H9 (cell line): ENCODE measurements around the gene CELF4. TPM values are rescaled to one million over a fixed set of nuclear protein-coding genes. Genes with fewer than 3 reads are reported as not detected.
A peak's percentile ranks its signal among the peaks of the same experiment; 100 is the strongest.

ENCODE experiments used
- DNase-seq: peaks from one replicate; pipeline ENCODE4 v3.0.0-alpha.2; 2017
- H2AFZ ChIP-seq: one replicate; pipeline ENCODE4 v1.6.1; 2013; ENCODE audit warnings: mild to moderate bottlenecking, low read length, control low read depth, moderate library complexity
- H2AK5ac ChIP-seq: 2 replicates; pipeline ENCODE4 v1.6.1; 2013; ENCODE audit warnings: low read length, control low read depth, mixed read lengths; ENCODE audit not compliant: insufficient read length
- H2BK120ac ChIP-seq: one replicate; pipeline ENCODE4 v1.6.1; 2013; ENCODE audit warnings: low read depth, mild to moderate bottlenecking, low read length, control low read depth, inconsistent platforms; ENCODE audit not compliant: poor library complexity, severe bottlenecking
- H2BK12ac ChIP-seq: 2 replicates; pipeline ENCODE4 v1.6.1; 2013; ENCODE audit warnings: low read length, control low read depth, mixed read lengths, low read depth; ENCODE audit not compliant: insufficient read length
- H2BK15ac ChIP-seq: 2 replicates; pipeline ENCODE4 v1.6.1; 2013; ENCODE audit warnings: low read depth, low read length, control low read depth
- H2BK20ac ChIP-seq: one replicate; pipeline ENCODE4 v1.6.1; 2013; ENCODE audit warnings: low read depth, mild to moderate bottlenecking, low read length, control low read depth, inconsistent platforms; ENCODE audit not compliant: poor library complexity, severe bottlenecking
- H2BK5ac ChIP-seq: 2 replicates; pipeline ENCODE4 v1.6.1; 2013; ENCODE audit warnings: low read length, control low read depth, mixed read lengths; ENCODE audit not compliant: insufficient read length
- H3K14ac ChIP-seq: 2 replicates; pipeline ENCODE4 v1.6.1; 2013; ENCODE audit warnings: low read length, control low read depth; ENCODE audit not compliant: insufficient read depth
- H3K18ac ChIP-seq: 2 replicates; pipeline ENCODE4 v1.6.1; 2013; ENCODE audit warnings: low read depth, mild to moderate bottlenecking, mixed read lengths, low read length, control low read depth; ENCODE audit not compliant: insufficient read length
- H3K23ac ChIP-seq: 2 replicates; pipeline ENCODE4 v1.6.1; 2013; ENCODE audit warnings: low read length, control low read depth, mixed read lengths, low read depth; ENCODE audit not compliant: insufficient read length
- H3K23me2 ChIP-seq: 2 replicates; pipeline ENCODE4 v1.6.1; 2013; ENCODE audit warnings: low read depth, mild to moderate bottlenecking, mixed read lengths, low read length, control low read depth; ENCODE audit not compliant: insufficient read length, poor library complexity, severe bottlenecking
- H3K27ac ChIP-seq: 2 replicates; pipeline ENCODE4 v1.5.1; 2013; ENCODE audit warnings: low read length, control low read depth, mixed read lengths, low read depth; ENCODE audit not compliant: insufficient read length
- H3K27me3 ChIP-seq: 2 replicates; pipeline ENCODE4 v1.6.1; 2013; ENCODE audit warnings: low read length, control low read depth, inconsistent platforms; ENCODE audit not compliant: insufficient read depth
- H3K4ac ChIP-seq: 2 replicates; pipeline ENCODE4 v1.6.1; 2013; ENCODE audit warnings: low read depth, mild to moderate bottlenecking, control low read depth, inconsistent platforms, low read length, moderate library complexity
- H3K4me1 ChIP-seq: 2 replicates; pipeline ENCODE4 v1.6.1; 2013; ENCODE audit warnings: low read length, control low read depth, inconsistent platforms; ENCODE audit not compliant: insufficient read depth
- H3K4me2 ChIP-seq: 2 replicates; pipeline ENCODE4 v1.6.1; 2013; ENCODE audit warnings: low read length, control low read depth, mixed read lengths; ENCODE audit not compliant: insufficient read length, insufficient read depth
- H3K56ac ChIP-seq: 2 replicates; pipeline ENCODE4 v1.6.1; 2013; ENCODE audit warnings: low read depth, mild to moderate bottlenecking, mixed read lengths, low read length, control low read depth; ENCODE audit not compliant: insufficient read length
- H3K79me1 ChIP-seq: 2 replicates; pipeline ENCODE4 v1.6.1; 2013; ENCODE audit warnings: low read depth, mild to moderate bottlenecking, moderate library complexity, low read length, control low read depth, inconsistent platforms; ENCODE audit not compliant: insufficient read depth, poor library complexity, severe bottlenecking
- H3K79me2 ChIP-seq: 2 replicates; pipeline ENCODE4 v1.6.1; 2013; ENCODE audit warnings: low read length, control low read depth, inconsistent platforms; ENCODE audit not compliant: insufficient read depth
- H3K9ac ChIP-seq: 2 replicates; pipeline ENCODE4 v1.6.1; 2013; ENCODE audit warnings: low read length, control low read depth, mixed read lengths; ENCODE audit not compliant: insufficient read length; ENCODE audit errors: extremely low read depth
- H3K9me3 ChIP-seq: one replicate; pipeline ENCODE4 v1.6.1; 2013; ENCODE audit warnings: low read depth, low read length, inconsistent platforms; ENCODE audit not compliant: control insufficient read depth
- H3T11ph ChIP-seq: one replicate; pipeline ENCODE4 v1.6.1; 2013; ENCODE audit warnings: mild to moderate bottlenecking, low read length, control low read depth, inconsistent platforms
- H4K20me1 ChIP-seq: one replicate; pipeline ENCODE4 v1.6.1; 2013; ENCODE audit not compliant: control insufficient read depth, insufficient read length, insufficient read depth
- H4K5ac ChIP-seq: 2 replicates; pipeline ENCODE4 v1.6.1; 2013; ENCODE audit warnings: low read depth, mild to moderate bottlenecking, mixed read lengths, low read length, control low read depth; ENCODE audit not compliant: insufficient read length
- H4K8ac ChIP-seq: replicated peaks from 2 replicates; pipeline ENCODE4 v1.6.1; 2013; ENCODE audit warnings: low read length, control low read depth, mixed read lengths, low read depth; ENCODE audit not compliant: insufficient read length
- H4K91ac ChIP-seq: 2 replicates; pipeline ENCODE4 v1.6.1; 2013; ENCODE audit warnings: low read depth, mild to moderate bottlenecking, moderate library complexity, mixed read lengths, low read length, control low read depth; ENCODE audit not compliant: insufficient read length
- H3K27ac Mint-ChIP-seq, 3 experiments: 2 replicates in 2 of 3; 3 replicates in 1 of 3; pipeline ENCODE4 v1.8.0; 2020 to 2021; ENCODE audit warnings: mixed read lengths in 3 of 3, mild to moderate bottlenecking in 1 of 3, moderate library complexity in 1 of 3
- H3K27me3 Mint-ChIP-seq: 2 replicates; pipeline ENCODE4 v1.8.0; 2021; ENCODE audit warnings: low read depth, mild to moderate bottlenecking, moderate library complexity, mixed read lengths
- H3K36me3 Mint-ChIP-seq, 3 experiments: 2 replicates in 2 of 3; 3 replicates in 1 of 3; pipeline ENCODE4 v1.8.0; 2020 to 2021; ENCODE audit warnings: low read depth in 3 of 3, mixed read lengths in 3 of 3; ENCODE audit not compliant: insufficient read depth in 1 of 3
- H3K4me1 Mint-ChIP-seq, 2 experiments: 2 replicates each; pipeline ENCODE4 v1.8.0; 2020; ENCODE audit warnings: mixed read lengths in 2 of 2
- H3K4me3 Mint-ChIP-seq, 2 experiments: 2 replicates in 1 of 2; 3 replicates in 1 of 2; pipeline ENCODE4 v1.8.0; 2020 to 2021; ENCODE audit warnings: mild to moderate bottlenecking in 2 of 2, mixed read lengths in 2 of 2, moderate library complexity in 1 of 2
- H3K9me3 Mint-ChIP-seq, 2 experiments: 2 replicates in 1 of 2; 3 replicates in 1 of 2; pipeline ENCODE4 v1.8.0; 2020; ENCODE audit warnings: mild to moderate bottlenecking in 2 of 2, mixed read lengths in 2 of 2, moderate library complexity in 1 of 2
- WGBS: extraction: QIAGEN DNeasy Blood & Tissue Kit; methylation state at CpG from one replicate; pipeline ENCODE4 v1.1.7; 2013; ENCODE audit warnings: missing lambda C conversion rate, low lambda C conversion rate, mixed read lengths; ENCODE audit not compliant: insufficient read length; ENCODE audit errors: extremely low coverage; 5-methylcytosine and 5-hydroxymethylcytosine counted together
- total RNA-seq: library from RNA; stranded (reverse); gene quantifications from 2 replicates; pipeline ENCODE4 v1.2.1, GENCODE V29; 2021
- TF ChIP-seq, protein P1 (sequence below): fragments of 200-600 bp; sonication (generic); conservative IDR thresholded peaks from 3 replicates; pipeline ENCODE4 v1.8.0; 2021; ENCODE audit warnings: antibody characterized with exemption, mild to moderate bottlenecking

The CELF4 gene
- total RNA-seq, 1 experiment from 2014 or later: 1.1 TPM

DNA sequence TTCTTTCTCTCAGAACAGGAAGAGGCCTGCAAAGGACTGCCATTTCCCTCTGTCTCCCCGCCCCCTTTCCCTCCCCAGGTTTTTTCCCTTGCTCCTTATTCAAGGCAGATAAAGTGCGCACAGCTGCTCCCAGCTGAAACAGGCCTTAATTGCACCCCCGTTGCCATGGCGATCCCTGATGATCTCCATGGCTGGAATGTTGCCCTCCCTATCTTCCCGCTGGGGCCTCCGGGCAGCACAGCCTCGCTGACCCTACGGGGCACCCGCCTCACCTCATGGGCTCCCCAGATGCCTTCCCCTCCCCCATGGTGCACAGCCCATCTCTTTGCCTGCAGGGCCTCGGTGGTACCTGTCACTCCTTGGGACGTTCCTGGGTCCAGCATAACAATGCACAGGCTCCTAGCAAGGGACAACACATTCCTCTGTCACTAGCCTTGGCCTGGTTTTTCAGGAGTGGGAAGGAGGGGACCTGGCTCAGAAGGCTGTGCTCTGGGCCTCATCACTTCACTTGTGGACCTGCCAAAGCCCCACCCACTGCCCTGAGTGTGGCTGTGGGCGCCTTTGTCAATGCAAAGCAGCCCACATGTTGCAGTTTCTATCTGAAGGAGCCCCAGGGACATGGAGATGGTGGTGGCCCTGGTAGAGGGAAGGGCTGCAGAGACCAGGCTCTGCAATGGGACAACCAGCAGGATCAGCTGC is 115.0 kb downstream of the CELF4 start:
- H3K27me3 ChIP-seq: no peaks in the 10 kb centered on the region
- H2BK5ac ChIP-seq: no peak overlapping the region
- WGBS: no CpG with 5 or more reads among the region's 12 CpGs
- H3K23ac ChIP-seq: no peak overlapping the region
- no peaks in the 10 kb centered on the region for H3K79me2 ChIP-seq
- H3K79me1 ChIP-seq: no peaks in the 10 kb centered on the region
- no peaks in the 10 kb centered on the region for H4K20me1 ChIP-seq
- H3K27ac Mint-ChIP-seq: peak overlapping the region in 2 of 3 experiments; percentile 89 to 96; a peak in 6 of 7 replicates
- H3K27me3 Mint-ChIP-seq: peaks cover 10% of the 10 kb centered on the region
- peak; percentile 78 for DNase-seq
- no peak overlapping the region for H2BK120ac ChIP-seq
- no peak overlapping the region for H2AFZ ChIP-seq
- H2AK5ac ChIP-seq: no peak overlapping the region
- no peak overlapping the region for H3K56ac ChIP-seq
- peaks cover 26 to 52% of the 10 kb centered on the region in 2 experiments for H3K4me1 Mint-ChIP-seq
- H3T11ph ChIP-seq: no peak overlapping the region
- TF ChIP-seq, protein P1, sequence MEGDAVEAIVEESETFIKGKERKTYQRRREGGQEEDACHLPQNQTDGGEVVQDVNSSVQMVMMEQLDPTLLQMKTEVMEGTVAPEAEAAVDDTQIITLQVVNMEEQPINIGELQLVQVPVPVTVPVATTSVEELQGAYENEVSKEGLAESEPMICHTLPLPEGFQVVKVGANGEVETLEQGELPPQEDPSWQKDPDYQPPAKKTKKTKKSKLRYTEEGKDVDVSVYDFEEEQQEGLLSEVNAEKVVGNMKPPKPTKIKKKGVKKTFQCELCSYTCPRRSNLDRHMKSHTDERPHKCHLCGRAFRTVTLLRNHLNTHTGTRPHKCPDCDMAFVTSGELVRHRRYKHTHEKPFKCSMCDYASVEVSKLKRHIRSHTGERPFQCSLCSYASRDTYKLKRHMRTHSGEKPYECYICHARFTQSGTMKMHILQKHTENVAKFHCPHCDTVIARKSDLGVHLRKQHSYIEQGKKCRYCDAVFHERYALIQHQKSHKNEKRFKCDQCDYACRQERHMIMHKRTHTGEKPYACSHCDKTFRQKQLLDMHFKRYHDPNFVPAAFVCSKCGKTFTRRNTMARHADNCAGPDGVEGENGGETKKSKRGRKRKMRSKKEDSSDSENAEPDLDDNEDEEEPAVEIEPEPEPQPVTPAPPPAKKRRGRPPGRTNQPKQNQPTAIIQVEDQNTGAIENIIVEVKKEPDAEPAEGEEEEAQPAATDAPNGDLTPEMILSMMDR: no peak
- H3K14ac ChIP-seq: peak overlapping the region; percentile 27; the same call in 1 of the 2 replicates
- H3K36me3 Mint-ChIP-seq: no peaks in the 10 kb centered on the region
- no peak overlapping the region for H2BK12ac ChIP-seq
- peaks cover 0 to 3% of the 10 kb centered on the region in 2 experiments; a peak in 3 of 5 replicates for H3K9me3 Mint-ChIP-seq
- H2BK15ac ChIP-seq: no peak overlapping the region
- H4K5ac ChIP-seq: no peak overlapping the region
- no peaks in the 10 kb centered on the region for H3K23me2 ChIP-seq
- peaks cover 5% of the 10 kb centered on the region; the same call in 1 of the 2 replicates for H3K4me1 ChIP-seq
- no peaks in the 10 kb centered on the region for H3K9me3 ChIP-seq
- no peak overlapping the region for H2BK20ac ChIP-seq
- H3K4ac ChIP-seq: no peak overlapping the region
- no peak overlapping the region for H3K27ac ChIP-seq
- no peak overlapping the region for H4K91ac ChIP-seq
- peak overlapping the region in 1 of 2 experiments; percentile 1; a peak in 1 of 5 replicates for H3K4me3 Mint-ChIP-seq
- H3K9ac ChIP-seq: no peak overlapping the region
- H3K18ac ChIP-seq: peak overlapping the region; percentile 22
- peak overlapping the region; percentile 3 for H3K4me2 ChIP-seq
- H4K8ac ChIP-seq: no peak overlapping the region
